ENCODE data around the gene COL18A1.

Gene COL18A1

GRCh38 chr21:45457161-45457831 lies 52.3 kb downstream of the COL18A1 start:
- no peak for DNase-seq

- no peak for DNase-seq
These were observed 52.8 kb downstream of the COL18A1 start for GRCh38 chr21:45457832-45458172.

- DNase-seq: no peak
These were observed 53.6 kb downstream of the COL18A1 start for GRCh38 chr21:45458281-45459170.

- no peak for DNase-seq
These were observed 54.4 kb downstream of the COL18A1 start for GRCh38 chr21:45459171-45460010.

- no peak for DNase-seq
These were observed 55.1 kb downstream of the COL18A1 start for GRCh38 chr21:45460011-45460565.

GRCh38 chr21:45460611-45461368 lies 55.8 kb downstream of the COL18A1 start:
- no peak for DNase-seq

- no peak for DNase-seq
These were observed 56.4 kb downstream of the COL18A1 start for GRCh38 chr21:45461369-45461750.

GRCh38 chr21:45461806-45462341 lies 56.9 kb downstream of the COL18A1 start:
- DNase-seq: no peak

- DNase-seq: no peak
These were observed 58.9 kb downstream of the COL18A1 start for GRCh38 chr21:45463871-45464270.

GRCh38 chr21:45464309-45464708 lies 59.3 kb downstream of the COL18A1 start:
- no peak for DNase-seq

- no peak for DNase-seq
These were observed 60.1 kb downstream of the COL18A1 start for GRCh38 chr21:45465105-45465504.

- no peak for DNase-seq
These were observed 60.8 kb downstream of the COL18A1 start for GRCh38 chr21:45465611-45466329.

GRCh38 chr21:45466330-45467220 lies 61.6 kb downstream of the COL18A1 start:
- no peak for DNase-seq

- DNase-seq: no peak
These were observed 62.3 kb downstream of the COL18A1 start for GRCh38 chr21:45467221-45467779.

- DNase-seq: no peak
These were observed 63.3 kb downstream of the COL18A1 start for GRCh38 chr21:45468051-45468970.

GRCh38 chr21:45468971-45469272 lies 64.0 kb downstream of the COL18A1 start:
- DNase-seq: no peak

GRCh38 chr21:45469273-45470086 lies 64.5 kb downstream of the COL18A1 start:
- DNase-seq: no peak

- DNase-seq: no peak
These were observed 65.1 kb downstream of the COL18A1 start for GRCh38 chr21:45470087-45470515.

Measured in NCI-H2081 treated with DMSO at 0.1 percent for 48 hours (cell line).